OCI-LY1 (cell line): Measurements from ENCODE around the gene RPL22.

ENCODE experiments used
- H2AFZ ChIP-seq: fragments of 200-600 bp; sonication (generic), shearing (Covaris generic); 2 replicates; pipeline ENCODE4 v1.6.0; 2014; ENCODE audit warnings: antibody characterized with exemption, mild to moderate bottlenecking, low read length
- H3F3A ChIP-seq: fragments of 200-600 bp; sonication (generic), shearing (Covaris generic); 2 replicates; pipeline ENCODE4 v1.6.0; 2014; ENCODE audit warnings: mild to moderate bottlenecking, antibody characterized with exemption, low read length, moderate library complexity; ENCODE audit not compliant: insufficient read depth
- H3K27ac ChIP-seq: fragments of 200-600 bp; sonication (generic); 2 replicates; pipeline ENCODE4 v1.5.1; 2014; ENCODE audit warnings: low read length, mixed run types, mild to moderate bottlenecking, low read depth; ENCODE audit not compliant: poor library complexity, severe bottlenecking
- H3K27me3 ChIP-seq: fragments of 200-600 bp; sonication (generic); 2 replicates; pipeline ENCODE4 v1.6.0; 2014; ENCODE audit warnings: antibody characterized with exemption, mild to moderate bottlenecking, low read length, moderate library complexity; ENCODE audit not compliant: insufficient read depth
- H3K36me3 ChIP-seq: fragments of 200-600 bp; sonication (generic); 2 replicates; pipeline ENCODE4 v1.6.1; 2014; ENCODE audit warnings: mild to moderate bottlenecking, antibody characterized with exemption, low read length, moderate library complexity, mixed read lengths; ENCODE audit not compliant: insufficient read depth
- H3K4me1 ChIP-seq: fragments of 200-600 bp; sonication (generic); 2 replicates; pipeline ENCODE4 v1.5.1; 2014; ENCODE audit warnings: mild to moderate bottlenecking, low read length, moderate library complexity; ENCODE audit not compliant: insufficient read depth, severe bottlenecking
- H3K4me2 ChIP-seq: fragments of 200-600 bp; sonication (generic), shearing (Covaris generic); 2 replicates; pipeline ENCODE4 v1.6.1; 2014; ENCODE audit warnings: low read length
- H3K4me3 ChIP-seq: fragments of 200-600 bp; sonication (generic); 2 replicates; pipeline ENCODE4 v1.5.1; 2014; ENCODE audit warnings: low read length, low read depth, mild to moderate bottlenecking, mixed read lengths; ENCODE audit not compliant: poor library complexity, severe bottlenecking
- H3K79me2 ChIP-seq: fragments of 200-600 bp; shearing (Covaris generic); 2 replicates; pipeline ENCODE4 v1.6.1; 2016; ENCODE audit warnings: mixed run types, low read length, mixed read lengths; ENCODE audit not compliant: insufficient read depth
- H3K9ac ChIP-seq: fragments of 200-600 bp; sonication (generic), shearing (Covaris generic); 2 replicates; pipeline ENCODE4 v1.6.1; 2014; ENCODE audit warnings: mild to moderate bottlenecking, low read length, mixed read lengths
- H3K9me2 ChIP-seq: fragments of 200-600 bp; sonication (generic), shearing (Covaris generic); 2 replicates; pipeline ENCODE4 v1.6.1; 2014; ENCODE audit warnings: low read depth, mild to moderate bottlenecking, low read length, mixed read lengths
- H3K9me3 ChIP-seq: fragments of 200-600 bp; shearing (Covaris generic); 2 replicates; pipeline ENCODE4 v1.6.1; 2014; ENCODE audit warnings: low read length, mixed read lengths
- H4K20me1 ChIP-seq: fragments of 200-600 bp; sonication (generic), shearing (Covaris generic); 2 replicates; pipeline ENCODE4 v1.6.0; 2016; ENCODE audit warnings: mild to moderate bottlenecking, low read length; ENCODE audit not compliant: insufficient read depth
- EZH2 ChIP-seq: fragments of 200-600 bp; sonication (generic), shearing (Covaris generic); IDR thresholded peaks from 2 replicates; pipeline ENCODE4 v1.8.0; 2017; ENCODE audit warnings: borderline replicate concordance, mixed run types, mild to moderate bottlenecking, antibody characterized with exemption, low read length, moderate library complexity, mixed read lengths
- TF ChIP-seq, protein P1 (sequence below): fragments of 200-600 bp; sonication (generic), shearing (Covaris generic); IDR thresholded peaks from 2 replicates; pipeline ENCODE4 v1.5.1; 2017; ENCODE audit warnings: mild to moderate bottlenecking, antibody characterized with exemption, low read length, moderate library complexity, mixed read lengths

The RPL22 gene

DNA sequence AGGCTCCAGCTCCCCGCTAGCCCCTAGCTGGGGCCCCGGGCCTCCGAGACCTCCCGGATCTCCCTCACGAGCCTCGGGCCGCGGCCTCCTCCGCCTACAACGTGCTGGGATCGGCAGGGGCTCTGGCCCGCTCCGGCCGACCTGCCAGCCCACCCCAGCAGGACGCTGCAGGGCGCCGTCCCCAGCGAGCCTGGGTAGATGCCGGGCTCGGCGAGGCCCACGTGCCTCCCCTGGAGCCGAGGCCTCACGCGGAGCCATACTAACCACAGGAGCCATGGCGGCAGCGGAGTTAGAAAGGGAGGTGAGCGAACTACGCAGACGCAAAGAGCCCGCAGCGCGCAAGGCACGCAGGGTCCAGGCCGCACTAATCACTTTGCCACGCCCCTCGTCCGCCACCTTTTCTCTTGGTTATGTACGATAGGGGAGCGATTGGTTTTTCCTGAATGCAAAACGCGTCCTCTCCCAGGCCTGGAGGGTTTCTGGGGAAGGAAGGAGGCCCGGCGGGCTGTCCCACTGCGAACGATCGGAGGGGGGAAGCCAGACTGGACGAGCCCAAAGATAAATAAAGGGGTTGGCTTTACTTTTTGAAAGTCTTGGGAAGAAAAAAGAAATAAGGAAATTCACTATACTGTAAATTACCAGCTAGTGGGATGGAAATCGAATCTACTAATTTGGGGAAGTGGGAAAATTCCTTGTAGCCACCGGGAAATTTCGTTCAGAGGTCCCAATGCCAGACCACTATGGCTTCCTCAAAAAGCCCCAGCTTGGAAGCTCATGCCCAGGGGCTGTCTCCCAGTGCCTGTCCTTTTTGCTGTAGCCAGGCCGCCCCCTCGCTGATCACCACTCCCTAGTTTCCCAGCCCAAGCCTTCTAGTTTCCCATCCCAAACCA lies at the start of gene RPL22:
Gene RPL22 (minus strand): TSS at position 298 of the 890 bp plus-strand sequence. CDS start 22 bp downstream, at position 276.
- Histone ChIP-seq H3K4me1 (peaks cover 27% of the 10 kb centered on the region), H4K20me1 (peaks cover 2% of the 10 kb centered on the region; the same call in 1 of the 2 replicates), H3K27me3 (no peaks in the 10 kb centered on the region), H3K79me2 (peaks cover 40% of the 10 kb centered on the region), H3K4me2 (peak within 1 kb of the TSS; percentile 91), H3K9me3 (no peaks in the 10 kb centered on the region), H3F3A (no peaks in the 10 kb centered on the region), H3K4me3 (peak within 1 kb of the TSS; percentile 92), H3K9me2 (no peaks in the 10 kb centered on the region), H2AFZ (0 out of 2 replicates have a peak within 1 kb of the TSS, but pooled peaks have one; percentile 9), H3K36me3 (peaks cover 36% of the 10 kb centered on the region), H3K9ac (peak within 1 kb of the TSS; percentile 96), H3K27ac (peak within 1 kb of the TSS; percentile 41)
- no peak for TF ChIP-seq EZH2
- TF ChIP-seq, protein P1, sequence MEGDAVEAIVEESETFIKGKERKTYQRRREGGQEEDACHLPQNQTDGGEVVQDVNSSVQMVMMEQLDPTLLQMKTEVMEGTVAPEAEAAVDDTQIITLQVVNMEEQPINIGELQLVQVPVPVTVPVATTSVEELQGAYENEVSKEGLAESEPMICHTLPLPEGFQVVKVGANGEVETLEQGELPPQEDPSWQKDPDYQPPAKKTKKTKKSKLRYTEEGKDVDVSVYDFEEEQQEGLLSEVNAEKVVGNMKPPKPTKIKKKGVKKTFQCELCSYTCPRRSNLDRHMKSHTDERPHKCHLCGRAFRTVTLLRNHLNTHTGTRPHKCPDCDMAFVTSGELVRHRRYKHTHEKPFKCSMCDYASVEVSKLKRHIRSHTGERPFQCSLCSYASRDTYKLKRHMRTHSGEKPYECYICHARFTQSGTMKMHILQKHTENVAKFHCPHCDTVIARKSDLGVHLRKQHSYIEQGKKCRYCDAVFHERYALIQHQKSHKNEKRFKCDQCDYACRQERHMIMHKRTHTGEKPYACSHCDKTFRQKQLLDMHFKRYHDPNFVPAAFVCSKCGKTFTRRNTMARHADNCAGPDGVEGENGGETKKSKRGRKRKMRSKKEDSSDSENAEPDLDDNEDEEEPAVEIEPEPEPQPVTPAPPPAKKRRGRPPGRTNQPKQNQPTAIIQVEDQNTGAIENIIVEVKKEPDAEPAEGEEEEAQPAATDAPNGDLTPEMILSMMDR: no peak

DNA sequence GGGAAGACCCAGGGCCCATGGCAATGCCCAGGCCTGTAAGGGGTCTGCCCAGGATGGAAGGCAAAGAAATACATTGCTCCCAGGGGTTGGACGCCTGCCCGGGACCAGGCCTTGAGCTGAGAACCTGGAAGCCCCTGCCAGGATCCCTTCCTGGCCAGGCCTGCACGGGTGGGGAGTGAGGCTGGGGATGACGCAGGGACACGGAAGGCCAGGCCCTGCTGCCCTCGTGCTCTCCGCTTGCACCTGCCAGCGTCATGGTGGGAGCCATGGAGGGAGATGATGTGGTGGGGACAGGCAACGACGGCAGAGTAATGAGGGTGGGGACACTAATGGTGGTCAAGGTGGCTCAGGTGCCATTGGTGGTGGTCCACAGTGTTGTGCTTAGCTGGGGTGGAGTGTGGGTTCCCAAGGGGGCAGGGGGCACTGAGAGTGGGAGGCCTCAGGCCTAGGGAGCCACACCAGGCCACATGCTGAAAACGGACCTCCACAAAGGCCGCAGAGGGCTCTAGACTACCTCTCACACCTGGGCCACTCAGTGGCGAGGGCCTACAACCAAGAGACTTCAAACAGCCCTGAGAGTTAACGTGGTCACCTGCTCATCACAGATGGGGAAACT lies 48.9 kb upstream of the RPL22 start:
- no peaks in the 10 kb centered on the region for H3K9me3 ChIP-seq
- no peak overlapping the region for H3K4me3 ChIP-seq
- no peaks in the 10 kb centered on the region for H4K20me1 ChIP-seq
- no peaks in the 10 kb centered on the region for H3K36me3 ChIP-seq
- no peaks in the 10 kb centered on the region for H3K79me2 ChIP-seq
- peaks cover 10% of the 10 kb centered on the region for H3K4me1 ChIP-seq
- H2AFZ ChIP-seq: no peak overlapping the region
- no peak overlapping the region for H3K9ac ChIP-seq
- no peaks in the 10 kb centered on the region for H3F3A ChIP-seq
- H3K4me2 ChIP-seq: no peak overlapping the region
- no peaks in the 10 kb centered on the region for H3K9me2 ChIP-seq
- 0 out of 2 replicates have a peak, but pooled peaks cover 9% of the 10 kb centered on the region for H3K27me3 ChIP-seq
- TF ChIP-seq, protein P1: no peak
- no peak for TF ChIP-seq EZH2
- no peak overlapping the region for H3K27ac ChIP-seq

DNA sequence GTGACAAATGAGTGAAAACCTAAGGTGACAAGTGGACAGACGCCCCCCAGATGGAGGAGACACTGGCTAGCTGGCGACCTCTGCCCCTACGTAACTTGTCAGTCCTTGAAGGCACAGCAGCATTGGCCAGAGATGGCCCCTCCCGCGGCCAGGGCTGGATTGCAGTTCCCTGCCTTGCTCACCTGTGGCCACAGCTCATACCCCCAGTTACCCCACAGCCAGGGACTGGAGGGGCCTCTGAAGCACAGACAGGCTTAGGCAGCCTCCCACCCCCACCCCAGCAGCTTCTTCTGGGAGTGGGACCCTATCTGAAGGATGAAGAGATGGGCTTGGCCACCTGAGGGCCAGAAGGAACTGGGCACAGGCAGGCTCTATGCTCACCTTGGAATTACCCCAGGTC lies 48.3 kb upstream of the RPL22 start:
- Histone ChIP-seq H3K27me3 (0 out of 2 replicates have a peak, but pooled peaks cover 13% of the 10 kb centered on the region), H4K20me1 (no peaks in the 10 kb centered on the region), H3K36me3 (no peaks in the 10 kb centered on the region), H3K27ac (no peak overlapping the region), H3K4me1 (peaks cover 10% of the 10 kb centered on the region), H3K9me3 (no peaks in the 10 kb centered on the region), H3K4me3 (no peak overlapping the region), H3K4me2 (no peak overlapping the region), H3K9me2 (no peaks in the 10 kb centered on the region), H3K9ac (no peak overlapping the region), H3F3A (no peaks in the 10 kb centered on the region), H3K79me2 (no peaks in the 10 kb centered on the region), H2AFZ (no peak overlapping the region)
- TF ChIP-seq EZH2: no peak
- TF ChIP-seq, protein P1: no peak
